ENCODE results near the gene S1PR2.
"Not testable (repeated sequence)": the region's sequence is repeated elsewhere in the genome, so short reads cannot be mapped to it uniquely, and the experiment has no call there.

The S1PR2 gene

GRCh38 chr19:10206226-10206885 is 24.8 kb downstream of the S1PR2 start:
- Histone ChIP-seq H3K79me1 (ENCODE audit: low read length) (no peaks in the 10 kb centered on the region), H3K36me3 (ENCODE audit: control insufficient read depth, insufficient read depth, low read length) (no peaks in the 10 kb centered on the region), H3K18ac (ENCODE audit: low read length) (no peak overlapping the region), H3K4ac (ENCODE audit: low read depth, low read length) (no peak overlapping the region), H3K4me2 (ENCODE audit: low read length) (no peak overlapping the region), H3K23ac (ENCODE audit: low read length) (no peak overlapping the region), H3K9ac (ENCODE audit: low read length) (no peak overlapping the region), H3K79me2 (ENCODE audit: control insufficient read depth, insufficient read depth, low read length) (no peaks in the 10 kb centered on the region), H2BK120ac (ENCODE audit: low read depth, low read length) (no peak overlapping the region), H3K4me1 (ENCODE audit: control insufficient read depth, low read depth, low read length) (no peaks in the 10 kb centered on the region), H3K56ac (ENCODE audit: low read length) (no peak overlapping the region), H2BK15ac (replicated peaks; ENCODE audit: low read depth) (no peak overlapping the region), H3K27ac (ENCODE audit: low read depth, low read length) (no peak overlapping the region), H2AK5ac (ENCODE audit: low read length) (no peak overlapping the region), H2BK5ac (ENCODE audit: low read length) (no peak overlapping the region), H3K4me3 (ENCODE audit: low read length) (no peak overlapping the region), H3K27me3 (ENCODE audit: insufficient read depth, low read length, poor library complexity) (no peaks in the 10 kb centered on the region), H4K8ac (ENCODE audit: low read depth, low read length) (no peak overlapping the region), H4K5ac (ENCODE audit: low read length) (no peak overlapping the region)
- DNase-seq = no peak
- WGBS (ENCODE audit: extremely low coverage, insufficient coverage, low lambda C conversion rate) = no CpG with 5 or more reads among the region's 10 CpGs

- H3K27ac ChIP-seq (ENCODE audit: low read depth, low read length) = no peak overlapping the region
- no peak overlapping the region for H3K23ac ChIP-seq (ENCODE audit: low read length)
- no peak overlapping the region for H2AK5ac ChIP-seq (ENCODE audit: low read length)
- H3K4ac ChIP-seq (ENCODE audit: low read depth, low read length) = no peak overlapping the region
- H2BK120ac ChIP-seq (ENCODE audit: low read depth, low read length) = no peak overlapping the region
- H3K27me3 ChIP-seq (ENCODE audit: insufficient read depth, low read length, poor library complexity) = no peaks in the 10 kb centered on the region
- H3K79me1 ChIP-seq (ENCODE audit: low read length) = no peaks in the 10 kb centered on the region
- no peak overlapping the region for H3K4me2 ChIP-seq (ENCODE audit: low read length)
- H2BK15ac ChIP-seq (replicated peaks; ENCODE audit: low read depth) = no peak overlapping the region
- no peak overlapping the region for H4K5ac ChIP-seq (ENCODE audit: low read length)
- no peak overlapping the region for H2BK5ac ChIP-seq (ENCODE audit: low read length)
- H3K56ac ChIP-seq (ENCODE audit: low read length) = no peak overlapping the region
- no peak for DNase-seq
- H3K36me3 ChIP-seq (ENCODE audit: control insufficient read depth, insufficient read depth, low read length) = no peaks in the 10 kb centered on the region
- no peak overlapping the region for H3K18ac ChIP-seq (ENCODE audit: low read length)
- no peak overlapping the region for H3K9ac ChIP-seq (ENCODE audit: low read length)
- H3K4me3 ChIP-seq (ENCODE audit: low read length) = no peak overlapping the region
- H3K79me2 ChIP-seq (ENCODE audit: control insufficient read depth, insufficient read depth, low read length) = no peaks in the 10 kb centered on the region
- no peaks in the 10 kb centered on the region for H3K4me1 ChIP-seq (ENCODE audit: control insufficient read depth, low read depth, low read length)
- WGBS (ENCODE audit: extremely low coverage, insufficient coverage, low lambda C conversion rate) = no CpG with 5 or more reads among the region's 4 CpGs
- H4K8ac ChIP-seq (ENCODE audit: low read depth, low read length) = no peak overlapping the region
These were observed 25.5 kb downstream of the S1PR2 start for GRCh38 chr19:10205636-10206035.

GRCh38 chr19:10203686-10204085 is 27.4 kb downstream of the S1PR2 start:
- H4K5ac ChIP-seq (ENCODE audit: low read length) = no peak overlapping the region
- H3K9ac ChIP-seq (ENCODE audit: low read length) = no peak overlapping the region
- H3K4ac ChIP-seq (ENCODE audit: low read depth, low read length) = no peak overlapping the region
- no peak overlapping the region for H2AK5ac ChIP-seq (ENCODE audit: low read length)
- H3K27ac ChIP-seq (ENCODE audit: low read depth, low read length) = no peak overlapping the region
- no peak overlapping the region for H4K8ac ChIP-seq (ENCODE audit: low read depth, low read length)
- no peak overlapping the region for H3K4me2 ChIP-seq (ENCODE audit: low read length)
- H2BK15ac ChIP-seq (replicated peaks; ENCODE audit: low read depth) = no peak overlapping the region
- no CpG with 5 or more reads among the region's 3 CpGs for WGBS (ENCODE audit: extremely low coverage, insufficient coverage, low lambda C conversion rate)
- H2BK5ac ChIP-seq (ENCODE audit: low read length) = no peak overlapping the region
- no peaks in the 10 kb centered on the region for H3K79me2 ChIP-seq (ENCODE audit: control insufficient read depth, insufficient read depth, low read length)
- no peaks in the 10 kb centered on the region for H3K4me1 ChIP-seq (ENCODE audit: control insufficient read depth, low read depth, low read length)
- no peaks in the 10 kb centered on the region for H3K79me1 ChIP-seq (ENCODE audit: low read length)
- no peak overlapping the region for H3K23ac ChIP-seq (ENCODE audit: low read length)
- H3K18ac ChIP-seq (ENCODE audit: low read length) = no peak overlapping the region
- no peak overlapping the region for H3K4me3 ChIP-seq (ENCODE audit: low read length)
- no peak for DNase-seq
- H3K27me3 ChIP-seq (ENCODE audit: insufficient read depth, low read length, poor library complexity) = no peaks in the 10 kb centered on the region
- no peak overlapping the region for H3K56ac ChIP-seq (ENCODE audit: low read length)
- no peak overlapping the region for H2BK120ac ChIP-seq (ENCODE audit: low read depth, low read length)
- no peaks in the 10 kb centered on the region for H3K36me3 ChIP-seq (ENCODE audit: control insufficient read depth, insufficient read depth, low read length)

GRCh38 chr19:10201176-10201575 is 30.0 kb downstream of the S1PR2 start:
- Histone ChIP-seq H3K27me3 (ENCODE audit: insufficient read depth, low read length, poor library complexity) (no peaks in the 10 kb centered on the region), H3K23ac (ENCODE audit: low read length) (no peak overlapping the region), H3K79me2 (ENCODE audit: control insufficient read depth, insufficient read depth, low read length) (no peaks in the 10 kb centered on the region), H3K36me3 (ENCODE audit: control insufficient read depth, insufficient read depth, low read length) (no peaks in the 10 kb centered on the region), H3K9ac (ENCODE audit: low read length) (no peak overlapping the region), H3K4me3 (ENCODE audit: low read length) (no peak overlapping the region), H3K27ac (ENCODE audit: low read depth, low read length) (no peak overlapping the region), H2BK15ac (replicated peaks; ENCODE audit: low read depth) (no peak overlapping the region), H4K8ac (ENCODE audit: low read depth, low read length) (no peak overlapping the region), H2BK5ac (ENCODE audit: low read length) (no peak overlapping the region), H3K4me2 (ENCODE audit: low read length) (no peak overlapping the region), H3K4ac (ENCODE audit: low read depth, low read length) (no peak overlapping the region), H3K56ac (ENCODE audit: low read length) (no peak overlapping the region), H2AK5ac (ENCODE audit: low read length) (no peak overlapping the region), H4K5ac (ENCODE audit: low read length) (no peak overlapping the region), H2BK120ac (ENCODE audit: low read depth, low read length) (no peak overlapping the region), H3K79me1 (ENCODE audit: low read length) (no peaks in the 10 kb centered on the region), H3K18ac (ENCODE audit: low read length) (no peak overlapping the region), H3K4me1 (ENCODE audit: control insufficient read depth, low read depth, low read length) (no peaks in the 10 kb centered on the region)
- no peak for DNase-seq
- no CpG with 5 or more reads among the region's 3 CpGs for WGBS (ENCODE audit: extremely low coverage, insufficient coverage, low lambda C conversion rate)

- H3K56ac ChIP-seq (ENCODE audit: low read length); H3K4ac ChIP-seq (ENCODE audit: low read depth, low read length); H4K8ac ChIP-seq (ENCODE audit: low read depth, low read length); H3K36me3 ChIP-seq (ENCODE audit: control insufficient read depth, insufficient read depth, low read length); H3K18ac ChIP-seq (ENCODE audit: low read length); DNase-seq; H2BK120ac ChIP-seq (ENCODE audit: low read depth, low read length); H3K4me3 ChIP-seq (ENCODE audit: low read length); H2BK15ac ChIP-seq (replicated peaks; ENCODE audit: low read depth); H3K79me1 ChIP-seq (ENCODE audit: low read length); H2BK5ac ChIP-seq (ENCODE audit: low read length); H3K4me2 ChIP-seq (ENCODE audit: low read length); H3K4me1 ChIP-seq (ENCODE audit: control insufficient read depth, low read depth, low read length); H3K9ac ChIP-seq (ENCODE audit: low read length); H2AK5ac ChIP-seq (ENCODE audit: low read length); H3K27me3 ChIP-seq (ENCODE audit: insufficient read depth, low read length, poor library complexity); H3K79me2 ChIP-seq (ENCODE audit: control insufficient read depth, insufficient read depth, low read length); H4K5ac ChIP-seq (ENCODE audit: low read length); H3K27ac ChIP-seq (ENCODE audit: low read depth, low read length); H3K23ac ChIP-seq (ENCODE audit: low read length): not testable (repeated sequence)
- no CpG with 5 or more reads among the region's 15 CpGs for WGBS (ENCODE audit: extremely low coverage, insufficient coverage, low lambda C conversion rate)
These were observed 31.0 kb downstream of the S1PR2 start for GRCh38 chr19:10200101-10200500.
